ENCODE measurements around the gene PTPN23. TPM values are rescaled to one million over a fixed set of nuclear protein-coding genes. Genes with fewer than 3 reads are reported as not detected.

PTPN23 gene
- total and polyA plus RNA-seq, 2 of the 13 experiments (the other 11 are each of a cell fraction or from before 2014, with no cell fraction given), result 2.3 to 3.7 TPM

GRCh38 chr3:47436180-47436579, 55.4 kb downstream of the PTPN23 start (continued):
- TF ChIP-seq RNF219 (CRISPR knock-in tag; IDR thresholded peaks at IDR 0.05), result no peak
- TF ChIP-seq FOSL2 (CRISPR knock-in tag; IDR thresholded peaks at IDR 0.05), result no peak
- TF ChIP-seq ZGPAT (CRISPR knock-in tag; IDR thresholded peaks at IDR 0.05), result no peak
- TF ChIP-seq ZNF230 (CRISPR knock-in tag; IDR thresholded peaks at IDR 0.05), result no peak
- no peak for TF ChIP-seq TCF7 (IDR thresholded peaks at IDR 0.05; ENCODE audit: low read depth)
- TF ChIP-seq GPBP1L1 (CRISPR knock-in tag; IDR thresholded peaks at IDR 0.05), result no peak
- TF ChIP-seq, protein P1, sequence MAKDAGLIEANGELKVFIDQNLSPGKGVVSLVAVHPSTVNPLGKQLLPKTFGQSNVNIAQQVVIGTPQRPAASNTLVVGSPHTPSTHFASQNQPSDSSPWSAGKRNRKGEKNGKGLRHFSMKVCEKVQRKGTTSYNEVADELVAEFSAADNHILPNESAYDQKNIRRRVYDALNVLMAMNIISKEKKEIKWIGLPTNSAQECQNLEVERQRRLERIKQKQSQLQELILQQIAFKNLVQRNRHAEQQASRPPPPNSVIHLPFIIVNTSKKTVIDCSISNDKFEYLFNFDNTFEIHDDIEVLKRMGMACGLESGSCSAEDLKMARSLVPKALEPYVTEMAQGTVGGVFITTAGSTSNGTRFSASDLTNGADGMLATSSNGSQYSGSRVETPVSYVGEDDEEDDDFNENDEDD (CRISPR knock-in tag; IDR thresholded peaks at IDR 0.05; ENCODE audit: borderline replicate concordance), result no peak

Measured in HepG2 (cell line).